Hepatocyte (in vitro differentiated cells): Measurements from ENCODE around the gene GBX1.

Source experiments
- CTCF ChIP-seq: fragments of 200-600 bp; sonication (generic); IDR thresholded peaks from 2 replicates; pipeline ENCODE4 v1.5.1; 2016; ENCODE audit warnings: antibody characterized with exemption, mild to moderate bottlenecking; ENCODE audit not compliant: poor library complexity
- EZH2 ChIP-seq: fragments of 200-600 bp; sonication (generic); IDR thresholded peaks from 2 replicates; pipeline ENCODE4 v1.6.1; 2016; ENCODE audit warnings: antibody characterized with exemption, mild to moderate bottlenecking, borderline replicate concordance
- EZH2phosphoT487 ChIP-seq: fragments of 200-600 bp; sonication (generic); IDR thresholded peaks from one replicate; pipeline ENCODE4 v1.6.1; 2018; ENCODE audit warnings: antibody characterized with exemption, mild to moderate bottlenecking, low read depth, moderate library complexity; ENCODE audit not compliant: unreplicated experiment, severe bottlenecking

GRCh38 chr7:151131592-151132293 lies 35.8 kb downstream of the GBX1 start:
- TF ChIP-seq CTCF = no peak
- TF ChIP-seq EZH2 = no peak
- no peak for TF ChIP-seq EZH2phosphoT487
